HG03139 (cell line): ENCODE data around the gene RNF213.

ENCODE experiments used
- ATAC-seq: cut with Tn5 transposase; IDR thresholded peaks from one replicate; pipeline ENCODE4 v1.9.1; 2021; ENCODE audit not compliant: unreplicated experiment

Gene RNF213

GRCh38 chr17:80413771-80414507, 153.3 kb downstream of the RNF213 start:
- ATAC-seq = no peak

- no peak for ATAC-seq
Measured at GRCh38 chr17:80414508-80414802, 153.8 kb downstream of the RNF213 start.

GRCh38 chr17:80414803-80415625, 154.4 kb downstream of the RNF213 start, which contains the start of gene ENDOV:
Gene ENDOV (plus strand): TSS chr17:80415167. CDS start chr17:80415195, 28 bp downstream.
- ATAC-seq = peak; percentile 86

- peak; percentile 12 for ATAC-seq
Measured at GRCh38 chr17:80415626-80416137, 155.0 kb downstream of the RNF213 start.

GRCh38 chr17:80416260-80416939, 155.7 kb downstream of the RNF213 start:
- no peak for ATAC-seq

- no peak for ATAC-seq
Measured at GRCh38 chr17:80416940-80417293, 156.3 kb downstream of the RNF213 start.

GRCh38 chr17:80418589-80418988, 157.9 kb downstream of the RNF213 start:
- no peak for ATAC-seq

- no peak for ATAC-seq
Measured at GRCh38 chr17:80419255-80419654, 158.6 kb downstream of the RNF213 start.

- no peak for ATAC-seq
Measured at GRCh38 chr17:80421381-80422090, 160.9 kb downstream of the RNF213 start.

GRCh38 chr17:80422276-80422675, 161.6 kb downstream of the RNF213 start:
- no peak for ATAC-seq

- ATAC-seq = no peak
Measured at GRCh38 chr17:80422981-80423380, 162.3 kb downstream of the RNF213 start.

- ATAC-seq = no peak
Measured at GRCh38 chr17:80423536-80424225, 163.0 kb downstream of the RNF213 start.

GRCh38 chr17:80424261-80424660, 163.6 kb downstream of the RNF213 start:
- ATAC-seq = no peak

GRCh38 chr17:80424878-80425765, 164.5 kb downstream of the RNF213 start:
- no peak for ATAC-seq

GRCh38 chr17:80425835-80426426, 165.3 kb downstream of the RNF213 start:
- no peak for ATAC-seq

GRCh38 chr17:80426671-80427326, 166.1 kb downstream of the RNF213 start:
- no peak for ATAC-seq

- no peak for ATAC-seq
Measured at GRCh38 chr17:80427366-80428282, 167.0 kb downstream of the RNF213 start.
